ENCODE measurements around the gene HOMER2.
"Not testable (repeated sequence)": the region's sequence is repeated elsewhere in the genome, so short reads cannot be mapped to it uniquely, and the experiment has no call there.

DNA sequence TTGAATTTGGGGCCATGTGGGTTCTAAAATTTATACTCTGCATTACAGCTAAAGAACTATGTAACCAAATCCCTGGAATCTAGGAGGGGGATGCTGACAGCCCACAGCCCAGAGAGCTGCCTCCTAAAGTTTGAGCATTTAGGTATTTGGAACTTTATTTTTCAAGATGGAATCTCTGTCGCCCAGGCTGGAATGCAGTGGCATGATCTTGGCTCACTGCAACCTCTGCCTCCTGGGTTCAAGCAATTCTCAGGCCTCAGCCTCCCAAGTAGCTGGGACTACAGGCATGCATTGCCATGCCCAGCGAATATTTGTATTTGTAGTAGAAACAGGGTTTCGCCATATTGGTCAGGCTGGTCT lies 48.1 kb upstream of the HOMER2 start:
- TF ChIP-seq, protein P1, sequence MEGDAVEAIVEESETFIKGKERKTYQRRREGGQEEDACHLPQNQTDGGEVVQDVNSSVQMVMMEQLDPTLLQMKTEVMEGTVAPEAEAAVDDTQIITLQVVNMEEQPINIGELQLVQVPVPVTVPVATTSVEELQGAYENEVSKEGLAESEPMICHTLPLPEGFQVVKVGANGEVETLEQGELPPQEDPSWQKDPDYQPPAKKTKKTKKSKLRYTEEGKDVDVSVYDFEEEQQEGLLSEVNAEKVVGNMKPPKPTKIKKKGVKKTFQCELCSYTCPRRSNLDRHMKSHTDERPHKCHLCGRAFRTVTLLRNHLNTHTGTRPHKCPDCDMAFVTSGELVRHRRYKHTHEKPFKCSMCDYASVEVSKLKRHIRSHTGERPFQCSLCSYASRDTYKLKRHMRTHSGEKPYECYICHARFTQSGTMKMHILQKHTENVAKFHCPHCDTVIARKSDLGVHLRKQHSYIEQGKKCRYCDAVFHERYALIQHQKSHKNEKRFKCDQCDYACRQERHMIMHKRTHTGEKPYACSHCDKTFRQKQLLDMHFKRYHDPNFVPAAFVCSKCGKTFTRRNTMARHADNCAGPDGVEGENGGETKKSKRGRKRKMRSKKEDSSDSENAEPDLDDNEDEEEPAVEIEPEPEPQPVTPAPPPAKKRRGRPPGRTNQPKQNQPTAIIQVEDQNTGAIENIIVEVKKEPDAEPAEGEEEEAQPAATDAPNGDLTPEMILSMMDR (IDR thresholded peaks at IDR 0.05) = not testable (repeated sequence)
- not testable (repeated sequence) for TF ChIP-seq POLR2AphosphoS5 (IDR thresholded peaks at IDR 0.05)
